K562 (cell line): Measurements from ENCODE around the gene ZNF98. TPM values are rescaled to one million over a fixed set of nuclear protein-coding genes. Genes with fewer than 3 reads are reported as not detected.

Experiments
- ATAC-seq: fragments of 200-7000 bp; cut with Tn5 transposase; 3 replicates; pipeline ENCODE4 v1.9.1; 2020; ENCODE audit warnings: moderate library complexity
- BruUV-seq: library from RNA; stranded (reverse); fragments of 400-500 nt; replicated peaks from 2 replicates; lab custom pipeline; 2021; lab: Mats Ljungman, UMichigan
- CTCF ChIA-PET: fragments of 300-600 bp; formaldehyde crosslinking; extraction: SDS; loops from one replicate; lab custom pipeline; 2021; ENCODE audit warnings: low intra/inter-chr PET ratio; lab: Yijun Ruan, JAX
- POLR2A ChIA-PET: fragments of 300-600, 350-650 bp; sonication (Branson Sonifier 250); formaldehyde crosslinking; extraction: SDS; loops from one replicate; lab custom pipeline; 2021; ENCODE audit warnings: antibody characterized with exemption, inconsistent platforms; lab: Yijun Ruan, JAX
- DNase-seq, 4 experiments: peaks; one replicate each; pipeline versions ENCODE4 v3.0.0 to v3.0.0-alpha.2; 2011 to 2018; ENCODE audit warnings: low spot score in 3 of 4, mixed read lengths in 3 of 4; ENCODE audit errors: extremely low read depth in 1 of 4
- FAIRE-seq: peaks from 2 replicates; lab custom pipeline; 2011; peaks lifted over from hg19 to GRCh38; lab: Jason Lieb, UNC
- H2AFZ ChIP-seq: 2 replicates; pipeline ENCODE4 v1.6.0; 2011; ENCODE audit warnings: low read depth, low read length, control low read depth, inconsistent platforms
- H3K27ac ChIP-seq: fragments of 200-600 bp; 3 replicates; pipeline ENCODE4 v1.8.0; 2011; ENCODE audit warnings: low read depth, mild to moderate bottlenecking, control low read depth, inconsistent platforms, low read length, moderate library complexity, mixed read lengths; ENCODE audit errors: extremely low read depth
- H3K27me3 ChIP-seq, 2 experiments: fragments of 300-600 bp in 1 of 2; 2 replicates in 1 of 2; 3 replicates in 1 of 2; pipeline versions ENCODE4 v1.6.0 to v1.8.0; 2011; ENCODE audit warnings: inconsistent platforms in 2 of 2, low read length in 2 of 2, mild to moderate bottlenecking in 1 of 2, mixed read lengths in 1 of 2, moderate library complexity in 1 of 2; ENCODE audit not compliant: control insufficient read depth in 2 of 2, insufficient read depth in 2 of 2
- H3K36me3 ChIP-seq: fragments of 300-600 bp; 3 replicates; pipeline ENCODE4 v1.8.0; 2011; ENCODE audit warnings: mild to moderate bottlenecking, low read length, inconsistent platforms; ENCODE audit not compliant: control insufficient read depth, insufficient read depth
- H3K4me1 ChIP-seq, 2 experiments: fragments of 200-600 bp in 1 of 2; replicated peaks in 1 of 2; 2 replicates in 1 of 2; 3 replicates in 1 of 2; pipeline versions ENCODE4 v1.5.1 to v1.8.0; 2011; ENCODE audit warnings: inconsistent platforms in 2 of 2, low read length in 2 of 2, mild to moderate bottlenecking in 1 of 2, mixed read lengths in 1 of 2, moderate library complexity in 1 of 2; ENCODE audit not compliant: control insufficient read depth in 2 of 2, insufficient read depth in 2 of 2
- H3K4me2 ChIP-seq: 2 replicates; pipeline ENCODE4 v1.6.1; 2011; ENCODE audit warnings: low read length, control low read depth, inconsistent platforms, mixed read lengths; ENCODE audit not compliant: insufficient read depth
- H3K4me3 ChIP-seq: fragments of 200-600 bp; sonication (generic), shearing (Covaris generic); 2 replicates; pipeline ENCODE4 v1.5.1; 2016; ENCODE audit warnings: control low read depth, inconsistent platforms
- H3K79me2 ChIP-seq: fragments of 200-600 bp; 3 replicates; pipeline ENCODE4 v1.8.0; 2011; ENCODE audit warnings: low read length, inconsistent platforms; ENCODE audit not compliant: control insufficient read depth, insufficient read depth
- H3K9ac ChIP-seq, 2 experiments: 2 replicates each; pipeline versions ENCODE4 v1.6.0 to v1.6.1; 2011; ENCODE audit warnings: low read depth in 2 of 2, low read length in 2 of 2, control low read depth in 1 of 2, inconsistent platforms in 1 of 2, mild to moderate bottlenecking in 1 of 2, mixed read lengths in 1 of 2; ENCODE audit not compliant: insufficient read depth in 1 of 2
- H3K9me1 ChIP-seq: one replicate; pipeline ENCODE4 v1.6.0; 2011; ENCODE audit warnings: inconsistent platforms, mild to moderate bottlenecking, low read length, moderate library complexity; ENCODE audit not compliant: control insufficient read depth, insufficient read depth
- H3K9me3 ChIP-seq: replicated peaks from 2 replicates; pipeline ENCODE4 v1.5.1; 2011; ENCODE audit warnings: low read depth, low read length, inconsistent platforms; ENCODE audit not compliant: control insufficient read depth, insufficient read depth
- H4K20me1 ChIP-seq: replicated peaks from 2 replicates; pipeline ENCODE4 v1.6.1; 2011; ENCODE audit warnings: low read length, inconsistent platforms, mixed read lengths; ENCODE audit not compliant: control insufficient read depth, insufficient read depth
- CEBPB ChIP-seq: fragments of 450-650 bp; IDR thresholded peaks from 2 replicates; pipeline ENCODE4 v1.6.1; 2016; ENCODE audit warnings: missing genetic modification characterization, missing compliant biosample characterization
- CEBPG ChIP-seq, 3 experiments: fragments of 200-800 bp in 1 of 3; sonication (Bioruptor generic) in 1 of 3; sonication (generic) in 1 of 3; formaldehyde crosslinking in 1 of 3; IDR thresholded peaks in 2 of 3; conservative IDR thresholded peaks in 1 of 3; 2 replicates each; pipeline versions ENCODE4 v1.6.1 to v1.8.0; 2016 to 2022; ENCODE audit warnings: missing compliant biosample characterization in 2 of 3, missing genetic modification characterization in 2 of 3, mild to moderate bottlenecking in 1 of 3, missing genetic modification reagents in 1 of 3
- CREM ChIP-seq: IDR thresholded peaks from 2 replicates; pipeline ENCODE4 v1.6.1; 2014; ENCODE audit warnings: antibody characterized with exemption, low read depth
- CTBP1 ChIP-seq: fragments of 450-650 bp; IDR thresholded peaks from 2 replicates; pipeline ENCODE4 v1.6.1; 2016; ENCODE audit warnings: borderline replicate concordance
- GABPB2 ChIP-seq: fragments of 250-450 bp; sonication (Bioruptor Pico); conservative IDR thresholded peaks from 2 replicates; pipeline ENCODE4 v1.5.1; 2021; ENCODE audit warnings: mild to moderate bottlenecking
- HLTF ChIP-seq: fragments of 450-650 bp; IDR thresholded peaks from 2 replicates; pipeline ENCODE4 v1.6.1; 2016
- JUNB ChIP-seq: fragments of 450-650 bp; formaldehyde crosslinking; conservative IDR thresholded peaks from 2 replicates; pipeline ENCODE4 v1.4.0; 2020; ENCODE audit warnings: mild to moderate bottlenecking
- MAFK ChIP-seq: IDR thresholded peaks from 2 replicates; pipeline ENCODE4 v1.6.1; 2011; ENCODE audit warnings: low read length, improper control_type of control experiment
- PHF20 ChIP-seq: fragments of 450-650 bp; IDR thresholded peaks from 2 replicates; pipeline ENCODE4 v1.6.1; 2018; ENCODE audit not compliant: partially characterized antibody
- POLR3G ChIP-seq: IDR thresholded peaks from 2 replicates; pipeline ENCODE4 v1.6.1; 2011; ENCODE audit not compliant: insufficient read length, insufficient replicate concordance; ENCODE audit errors: extremely low read depth
- RBBP5 ChIP-seq: fragments of 200-600 bp; sonication (generic); IDR thresholded peaks from 2 replicates; pipeline ENCODE4 v1.6.1; 2012; ENCODE audit warnings: borderline replicate concordance, mild to moderate bottlenecking, low read length, control low read depth, inconsistent platforms; ENCODE audit not compliant: insufficient read depth, poor library complexity, severe bottlenecking
- ZNF589 ChIP-seq: fragments of 200-800 bp; sonication (Bioruptor generic); IDR thresholded peaks from 2 replicates; pipeline ENCODE4 v1.6.1; 2016; ENCODE audit warnings: low read depth, missing genetic modification characterization, missing compliant biosample characterization
- WGBS: fragments of 100-300 bp; shearing (Covaris generic); methylation state at CpG from one replicate; pipeline ENCODE4 v1.1.6; 2016; ENCODE audit warnings: low coverage, mixed read lengths; ENCODE audit not compliant: insufficient coverage; ENCODE audit errors: missing lambda C conversion rate; 5-methylcytosine and 5-hydroxymethylcytosine counted together
- in situ Hi-C: fragments of 300-500 bp; cut with MboI; formaldehyde crosslinking; loops from 4 replicates; pipeline ENCODE4 v1.15.0; 2018; ENCODE audit warnings: inconsistent platforms, mixed read lengths
- intact Hi-C: fragments of 100-400 bp; cut with micrococcal nuclease; formaldehyde crosslinking; loops from 2 replicates; pipeline ENCODE4 v1.14.2; 2022
- polyA plus RNA-seq, 8 experiments: library from polyadenylated mRNA; depleted of rRNA in 4 of 8; stranded (reverse) in 5 of 8; unstranded in 3 of 8; fragments of >200 nt; fragmentation: Nextera tagmentation in 2 of 8; fragmentation: Illumina TruSeq in 1 of 8; extraction: Ambion mirVana in 2 of 8; extraction: Trizol in 1 of 8; gene quantifications; 2 replicates each; pipeline versions ENCODE4 v1.2.1 to v1.2.3, GENCODE V29; 2011 to 2014; ENCODE audit warnings: inconsistent platforms in 1 of 8, missing spikeins in 1 of 8
- total RNA-seq, 7 experiments: library from RNA; depleted of rRNA in 6 of 7; stranded (reverse); fragments of >200 nt in 6 of 7; fragmentation: Illumina TruSeq in 2 of 7; extraction: Trizol in 2 of 7; gene quantifications; 2 replicates each; pipeline versions ENCODE4 v1.2.1 to v1.2.3, GENCODE V29; 2011 to 2021; ENCODE audit warnings: low replicate concordance in 1 of 7
- TF ChIP-seq, protein P1 (sequence below): fragments of 250-450 bp; sonication (Bioruptor Pico); IDR thresholded peaks from 2 replicates; pipeline ENCODE4 v1.9.0; 2021; ENCODE audit warnings: mild to moderate bottlenecking

ZNF98 gene
- total and polyA plus RNA-seq, 9 of the 15 experiments (the other 6 are each of a cell fraction or from before 2014, with no cell fraction given) = 0.14 to 0.40 TPM; not detected in 7

DNA sequence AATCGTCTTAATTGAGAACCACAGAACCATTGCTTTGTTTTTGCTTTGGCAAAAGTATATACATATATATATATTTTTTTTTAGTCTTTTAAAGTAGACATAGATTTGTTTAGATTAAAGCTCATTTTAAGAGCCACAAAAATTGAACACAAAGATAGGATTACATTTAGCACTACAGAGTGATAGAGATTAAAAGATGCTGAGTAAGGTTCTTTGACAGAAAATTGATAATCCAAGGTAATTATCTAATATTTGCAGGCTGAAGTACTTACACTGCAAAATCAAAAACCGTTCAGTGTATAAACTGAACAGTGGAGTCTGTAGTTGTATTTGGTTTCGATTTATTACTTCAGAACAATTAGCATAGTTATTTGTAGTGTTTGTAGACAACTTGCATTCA is 24.5 kb upstream of the ZNF98 start:
- H3K4me2 ChIP-seq = no peak overlapping the region
- H4K20me1 ChIP-seq = no peaks in the 10 kb centered on the region
- ATAC-seq (no peak), DNase-seq (no peak), FAIRE-seq (no peak)
- TF ChIP-seq JUNB (CRISPR knock-in tag) (no peak), PHF20 (no peak), GABPB2 (CRISPR knock-in tag) (no peak), POLR3G (no peak), CREM (no peak), ZNF589 (CRISPR knock-in tag) (no peak), MAFK (peak; percentile 13; the same call in 1 of the 2 replicates)
- TF ChIP-seq, protein P1, sequence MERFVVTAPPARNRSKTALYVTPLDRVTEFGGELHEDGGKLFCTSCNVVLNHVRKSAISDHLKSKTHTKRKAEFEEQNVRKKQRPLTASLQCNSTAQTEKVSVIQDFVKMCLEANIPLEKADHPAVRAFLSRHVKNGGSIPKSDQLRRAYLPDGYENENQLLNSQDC = no peak
- H3K9me3 ChIP-seq = no peaks in the 10 kb centered on the region
- no peaks in the 10 kb centered on the region for H3K9me1 ChIP-seq
- POLR2A ChIA-PET = no interaction called here
- CTCF ChIA-PET = no interaction called here
- H3K27ac ChIP-seq = no peak overlapping the region
- no peak overlapping the region for H2AFZ ChIP-seq
- intact Hi-C loops (no loop called here), in situ Hi-C loops (no loop called here)
- H3K9ac ChIP-seq = no peak overlapping the region
- no peaks in the 10 kb centered on the region for H3K4me1 ChIP-seq
- no peak overlapping the region for H3K4me3 ChIP-seq
- BruUV-seq = no TSS peak
- 2% methylated on average over 3 of the region's 3 CpGs for WGBS
- no peaks in the 10 kb centered on the region for H3K36me3 ChIP-seq
- no peaks in the 10 kb centered on the region for H3K27me3 ChIP-seq
- H3K79me2 ChIP-seq = no peaks in the 10 kb centered on the region

DNA sequence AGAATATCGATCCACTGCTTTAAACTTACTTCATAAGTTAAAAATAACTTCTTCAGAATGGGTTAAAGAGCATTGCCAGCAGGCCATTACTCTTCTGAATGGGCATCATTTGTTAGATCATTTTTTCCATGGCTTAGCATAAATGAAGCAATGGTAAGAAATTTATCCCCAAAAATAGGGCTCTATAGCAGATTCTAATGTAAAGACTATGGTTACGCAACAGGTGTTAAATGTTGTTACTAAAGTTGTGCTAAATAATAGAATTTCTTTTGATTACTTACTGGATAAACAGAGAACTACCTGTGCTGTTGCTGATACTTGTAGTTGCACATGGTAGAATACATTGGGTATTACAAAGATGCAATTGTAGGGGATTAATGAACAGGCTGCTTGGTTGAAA is 15.9 kb upstream of the ZNF98 start:
- Histone ChIP-seq H3K36me3 (no peaks in the 10 kb centered on the region), H4K20me1 (no peaks in the 10 kb centered on the region), H3K4me3 (no peak overlapping the region), H3K79me2 (no peaks in the 10 kb centered on the region), H3K9me1 (no peaks in the 10 kb centered on the region), H3K27me3 (no peaks in the 10 kb centered on the region), H3K4me1 (no peaks in the 10 kb centered on the region), H3K9me3 (no peaks in the 10 kb centered on the region), H2AFZ (no peak overlapping the region), H3K9ac (no peak overlapping the region), H3K27ac (no peak overlapping the region), H3K4me2 (no peak overlapping the region)
- no TSS peak for BruUV-seq
- WGBS = 8% methylated on average over 2 of the region's 2 CpGs
- no peak for FAIRE-seq
- in situ Hi-C loops = no loop called here
- TF ChIP-seq CTBP1 (no peak), HLTF (no peak), CEBPB (tag) (peak; percentile 38), RBBP5 (no peak), CEBPG (CRISPR knock-in tag; IDR thresholded peaks at IDR 0.05) (no peak), CEBPG (tag; conservative IDR thresholded peaks at IDR 0.05 in 1 of 2, IDR thresholded peaks at IDR 0.05 in 1 of 2) (peak in 1 of 2 experiments; percentile 72; a peak in 2 of 4 replicates)
- ATAC-seq = no peak
- intact Hi-C loops = no loop called here
- CTCF ChIA-PET = no interaction called here
- DNase-seq = no peak
- POLR2A ChIA-PET = no interaction called here
